ENCODE results near the gene FLVCR2.

DNA sequence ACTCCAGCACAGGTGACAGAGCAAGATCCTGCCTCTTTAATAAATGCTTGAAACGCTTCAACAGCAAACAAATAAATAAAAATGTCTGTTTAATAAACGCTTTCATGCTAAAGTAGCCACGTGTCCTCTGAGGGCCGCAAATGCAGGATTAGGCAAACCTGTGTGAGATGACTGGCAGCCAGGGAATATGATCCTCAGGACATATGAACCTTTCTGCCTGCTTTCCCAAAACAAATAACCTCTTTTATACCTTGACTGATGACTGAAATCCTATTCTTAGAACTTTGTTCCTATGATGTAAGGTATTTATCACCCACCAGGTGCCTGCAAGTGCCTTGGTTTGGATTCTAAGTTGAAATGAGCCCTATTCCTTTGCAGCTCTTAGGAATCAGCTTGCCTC, 14.5 kb upstream of the FLVCR2 start:
- TF ChIP-seq, protein P1, sequence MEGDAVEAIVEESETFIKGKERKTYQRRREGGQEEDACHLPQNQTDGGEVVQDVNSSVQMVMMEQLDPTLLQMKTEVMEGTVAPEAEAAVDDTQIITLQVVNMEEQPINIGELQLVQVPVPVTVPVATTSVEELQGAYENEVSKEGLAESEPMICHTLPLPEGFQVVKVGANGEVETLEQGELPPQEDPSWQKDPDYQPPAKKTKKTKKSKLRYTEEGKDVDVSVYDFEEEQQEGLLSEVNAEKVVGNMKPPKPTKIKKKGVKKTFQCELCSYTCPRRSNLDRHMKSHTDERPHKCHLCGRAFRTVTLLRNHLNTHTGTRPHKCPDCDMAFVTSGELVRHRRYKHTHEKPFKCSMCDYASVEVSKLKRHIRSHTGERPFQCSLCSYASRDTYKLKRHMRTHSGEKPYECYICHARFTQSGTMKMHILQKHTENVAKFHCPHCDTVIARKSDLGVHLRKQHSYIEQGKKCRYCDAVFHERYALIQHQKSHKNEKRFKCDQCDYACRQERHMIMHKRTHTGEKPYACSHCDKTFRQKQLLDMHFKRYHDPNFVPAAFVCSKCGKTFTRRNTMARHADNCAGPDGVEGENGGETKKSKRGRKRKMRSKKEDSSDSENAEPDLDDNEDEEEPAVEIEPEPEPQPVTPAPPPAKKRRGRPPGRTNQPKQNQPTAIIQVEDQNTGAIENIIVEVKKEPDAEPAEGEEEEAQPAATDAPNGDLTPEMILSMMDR (IDR thresholded peaks at IDR 0.05) = no peak
- no peak for TF ChIP-seq EZH2 (IDR thresholded peaks at IDR 0.05; ENCODE audit: borderline replicate concordance, insufficient read depth, low read depth, low read length, poor library complexity, severe bottlenecking)
